GM12878 (cell line): ENCODE measurements around the gene LARGE1. TPM values are rescaled to one million over a fixed set of nuclear protein-coding genes. Genes with fewer than 3 reads are reported as not detected.

ENCODE experiments used
- ATAC-seq: fragments of 200-7000 bp; cut with Tn5 transposase; 3 replicates; pipeline ENCODE4 v1.9.1; 2020; ENCODE audit warnings: mild to moderate bottlenecking, moderate library complexity
- BruUV-seq: library from RNA; stranded (reverse); fragments of 400-500 nt; replicated peaks from 2 replicates; lab custom pipeline; 2021; lab: Mats Ljungman, UMichigan
- CTCF ChIA-PET: fragments of 300-600 bp; sonication (Branson Sonifier 250); formaldehyde crosslinking; extraction: SDS; loops from one replicate; lab custom pipeline; 2021; ENCODE audit warnings: inconsistent platforms; lab: Yijun Ruan, JAX
- POLR2A ChIA-PET: fragments of 350-600 bp; formaldehyde crosslinking; extraction: SDS; loops from one replicate; lab custom pipeline; 2021; ENCODE audit warnings: inconsistent platforms; lab: Charles Lee
- RAD21 ChIA-PET: fragments of 300-600 bp; sonication (Branson Sonifier 250); formaldehyde crosslinking; loops from one replicate; lab custom pipeline; 2023; ENCODE audit warnings: antibody characterized with exemption; ENCODE audit not compliant: unreplicated experiment; lab: Charles Lee
- SMC1A ChIA-PET: fragments of 300-600 bp; sonication (Branson Sonifier 250); formaldehyde crosslinking; loops from one replicate; lab custom pipeline; 2023; ENCODE audit not compliant: unreplicated experiment, uncharacterized antibody; lab: Charles Lee
- DNase-seq: peaks from one replicate; pipeline ENCODE4 v3.0.0-alpha.2; 2011; ENCODE audit warnings: low read depth, low spot score
- FAIRE-seq: peaks from 3 replicates; lab custom pipeline; 2011; peaks lifted over from hg19 to GRCh38; lab: Jason Lieb, UNC
- H2AFZ ChIP-seq: 2 replicates; pipeline ENCODE4 v1.6.0; 2011; ENCODE audit warnings: low read depth, low read length, control low read depth; ENCODE audit not compliant: control insufficient read depth
- H3K27ac ChIP-seq: 2 replicates; pipeline ENCODE4 v1.5.1; 2011; ENCODE audit warnings: control low read depth; ENCODE audit not compliant: control insufficient read depth, insufficient read depth
- H3K27me3 ChIP-seq, 2 experiments: replicated peaks in 1 of 2; 2 replicates each; pipeline versions ENCODE4 v1.6.0 to v1.6.1; 2011; ENCODE audit warnings: low read length in 1 of 2; ENCODE audit not compliant: control insufficient read depth in 2 of 2, insufficient read depth in 2 of 2
- H3K36me3 ChIP-seq, 2 experiments: 2 replicates each; pipeline ENCODE4 v1.5.1; 2011; ENCODE audit warnings: low read length in 1 of 2; ENCODE audit not compliant: control insufficient read depth in 2 of 2, insufficient read depth in 2 of 2
- H3K4me1 ChIP-seq: 2 replicates; pipeline ENCODE4 v1.6.1; 2011; ENCODE audit warnings: mild to moderate bottlenecking, low read length, moderate library complexity, mixed read lengths; ENCODE audit not compliant: control insufficient read depth, insufficient read depth
- H3K4me2 ChIP-seq: 2 replicates; pipeline ENCODE4 v1.6.0; 2011; ENCODE audit warnings: control low read depth; ENCODE audit not compliant: control insufficient read depth, insufficient read depth
- H3K4me3 ChIP-seq: fragments of 200-600 bp; sonication (generic); 2 replicates; pipeline ENCODE4 v1.5.1; 2016
- H3K79me2 ChIP-seq: 2 replicates; pipeline ENCODE4 v1.6.0; 2011; ENCODE audit warnings: low read length; ENCODE audit not compliant: control insufficient read depth, insufficient read depth
- H3K9ac ChIP-seq: 2 replicates; pipeline ENCODE4 v1.8.0; 2011; ENCODE audit warnings: low read length, control low read depth, mixed read lengths; ENCODE audit not compliant: control insufficient read depth, insufficient read depth
- H3K9me3 ChIP-seq: replicated peaks from 3 replicates; pipeline ENCODE4 v1.5.1; 2011; ENCODE audit warnings: mild to moderate bottlenecking, low read length; ENCODE audit not compliant: control insufficient read depth, insufficient read depth
- H4K20me1 ChIP-seq: 2 replicates; pipeline ENCODE4 v1.6.0; 2011; ENCODE audit not compliant: control insufficient read depth, insufficient read depth
- CBX5 ChIP-seq: sonication (generic); IDR thresholded peaks from 2 replicates; pipeline ENCODE4 v1.6.1; 2016; ENCODE audit warnings: low read depth, moderate library complexity, mild to moderate bottlenecking, inconsistent platforms
- E2F4 ChIP-seq: IDR thresholded peaks from 2 replicates; pipeline ENCODE4 v1.6.1; 2012; ENCODE audit warnings: low read depth, low read length, improper control_type of control experiment
- FOXM1 ChIP-seq: IDR thresholded peaks from 2 replicates; pipeline ENCODE4 v1.6.1; 2012; ENCODE audit warnings: low read depth, mild to moderate bottlenecking, inconsistent platforms, low read length, moderate library complexity
- HDAC2 ChIP-seq: fragments of 200-600 bp; sonication (generic); IDR thresholded peaks from 2 replicates; pipeline ENCODE4 v1.6.1; 2017
- MEF2B ChIP-seq: fragments of 450-650 bp; IDR thresholded peaks from 2 replicates; pipeline ENCODE4 v1.6.1; 2018; ENCODE audit warnings: mild to moderate bottlenecking, moderate library complexity; ENCODE audit not compliant: partially characterized antibody, poor library complexity, severe bottlenecking
- SPI1 ChIP-seq: IDR thresholded peaks from 2 replicates; pipeline ENCODE4 v1.6.1; 2011; ENCODE audit warnings: low read depth, mild to moderate bottlenecking, low read length, moderate library complexity, borderline replicate concordance; ENCODE audit not compliant: insufficient read depth
- ZBTB40 ChIP-seq: fragments of 450-650 bp; IDR thresholded peaks from 2 replicates; pipeline ENCODE4 v1.6.1; 2016; ENCODE audit warnings: mild to moderate bottlenecking, moderate library complexity, borderline replicate concordance
- WGBS: methylation state at CpG from one replicate; pipeline ENCODE4 v1.1.6; 2016; ENCODE audit warnings: low lambda C conversion rate; ENCODE audit not compliant: insufficient replicate concordance, insufficient coverage; ENCODE audit errors: missing lambda C conversion rate; 5-methylcytosine and 5-hydroxymethylcytosine counted together
- in situ Hi-C: fragments of 300-500 bp; cut with MboI; formaldehyde crosslinking; loops from 9 replicates; pipeline ENCODE4 v1.14.3; 2018; ENCODE audit warnings: mixed read lengths
- intact Hi-C: fragments of 100-400 bp; cut with micrococcal nuclease; formaldehyde crosslinking; loops from one replicate; pipeline ENCODE4 v1.14.2; 2022; ENCODE audit not compliant: unreplicated experiment
- polyA plus RNA-seq, 11 experiments: library from polyadenylated mRNA; depleted of rRNA in 4 of 11; unstranded in 6 of 11; stranded (reverse) in 5 of 11; fragments of >200 nt; fragmentation: Nextera tagmentation in 4 of 11; fragmentation: Illumina TruSeq in 1 of 11; extraction: Ambion mirVana in 4 of 11; extraction: Trizol in 1 of 11; gene quantifications; 1 replicate in 1 of 11; 2 replicates in 10 of 11; pipeline versions ENCODE4 v1.2.1 to v1.2.3, GENCODE V29; 2011 to 2016; ENCODE audit warnings: inconsistent platforms in 2 of 11, missing spikeins in 2 of 11, low read depth in 1 of 11
- total RNA-seq, 4 experiments: library from RNA; depleted of rRNA in 3 of 4; stranded (reverse); fragments of >200 nt in 3 of 4; fragmentation: Illumina TruSeq in 1 of 4; extraction: Trizol in 1 of 4; gene quantifications; 2 replicates each; pipeline versions ENCODE4 v1.2.1 to v1.2.3, GENCODE V29; 2013 to 2021

Gene LARGE1
- total and polyA plus RNA-seq, 10 of the 15 experiments (the other 5 are each of a cell fraction or from before 2014, with no cell fraction given) = 3.2 to 41.4 (median 17.3) TPM

DNA sequence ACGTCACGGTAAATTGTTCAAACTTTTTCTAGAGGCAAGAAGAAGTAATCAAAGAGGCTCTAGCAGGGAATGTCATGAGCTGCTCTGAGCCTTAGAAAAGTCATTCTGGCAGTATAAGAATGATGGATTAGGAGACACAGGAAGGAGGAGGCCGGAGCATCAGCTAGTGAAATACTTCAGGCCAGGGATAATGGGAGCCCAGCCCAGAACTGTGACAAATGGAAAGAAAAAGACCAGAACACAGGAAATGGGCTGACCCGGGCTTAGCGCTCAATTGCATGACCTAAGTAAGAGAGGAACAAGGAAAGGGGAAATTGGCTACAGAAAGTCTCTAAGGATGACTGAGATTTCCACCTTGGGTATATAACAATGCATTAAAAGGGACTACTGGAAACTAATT, 108.6 kb downstream of the LARGE1 start:
- 91% methylated on average over 5 of the region's 5 CpGs for WGBS
- DNase-seq (no peak), ATAC-seq (no peak), FAIRE-seq (no peak)
- in situ Hi-C loops (no loop called here), intact Hi-C loops (no loop called here)
- H3K9ac ChIP-seq = no peak overlapping the region
- no peaks in the 10 kb centered on the region for H4K20me1 ChIP-seq
- no peak overlapping the region for H3K27ac ChIP-seq
- RAD21 ChIA-PET = no interaction called here
- H3K27me3 ChIP-seq = no peaks in the 10 kb centered on the region
- H3K4me3 ChIP-seq = no peak overlapping the region
- no peaks in the 10 kb centered on the region for H3K79me2 ChIP-seq
- SMC1A ChIA-PET = interaction anchor here (1.0 to 1.4 kb wide), 3 partner anchors 9 to 336 kb away, joined by 3 to 4 read pairs (median 3); no protein-coding TSS in a partner anchor
- BruUV-seq = no TSS peak
- no peaks in the 10 kb centered on the region for H3K9me3 ChIP-seq
- peaks cover 12% of the 10 kb centered on the region for H3K4me1 ChIP-seq
- H3K36me3 ChIP-seq = no peaks in the 10 kb centered on the region; a peak in 1 of 4 replicates
- no peak overlapping the region for H3K4me2 ChIP-seq
- H2AFZ ChIP-seq = no peak overlapping the region
- POLR2A ChIA-PET = interaction anchor here (0.6 kb wide), 1 partner anchor 60 kb away, joined by 6 read pairs; no protein-coding TSS in a partner anchor
- CTCF ChIA-PET = no interaction called here
- TF ChIP-seq CBX5 (no peak), ZBTB40 (no peak), FOXM1 (no peak), SPI1 (peak; percentile 25; the same call in 1 of the 2 replicates), MEF2B (no peak), HDAC2 (no peak), E2F4 (no peak)
